Cardiac muscle cell (in vitro differentiated cells and primary cell): ENCODE data around the gene CHAF1A. TPM values are rescaled to one million over a fixed set of nuclear protein-coding genes. Genes with fewer than 3 reads are reported as not detected.

Source experiments
- DNase-seq, 2 donors: peaks; one replicate each; pipeline versions ENCODE4 v3.0.0 to v3.0.0-alpha.2; 2010 to 2017; ENCODE audit warnings: low read depth in 1 of 2, low spot score in 1 of 2
- H3K27ac ChIP-seq: fragments of 200-600 bp; sonication (generic); 2 replicates; pipeline ENCODE4 v1.5.1; 2016
- H3K27me3 ChIP-seq: fragments of 200-600 bp; sonication (generic); 2 replicates; pipeline ENCODE4 v1.6.0; 2016; ENCODE audit warnings: control low read depth
- H3K36me3 ChIP-seq: fragments of 200-600 bp; sonication (generic); 2 replicates; pipeline ENCODE4 v1.5.1; 2016; ENCODE audit warnings: control low read depth
- H3K4me1 ChIP-seq: fragments of 200-600 bp; sonication (generic); 2 replicates; pipeline ENCODE4 v1.8.1; 2017; ENCODE audit warnings: low read depth, mild to moderate bottlenecking, mixed run types
- H3K4me3 ChIP-seq: fragments of 200-600 bp; sonication (generic); 2 replicates; pipeline ENCODE4 v1.5.1; 2016; ENCODE audit warnings: mild to moderate bottlenecking
- H3K9me3 ChIP-seq: fragments of 200-600 bp; sonication (generic); 2 replicates; pipeline ENCODE4 v1.5.1; 2017; ENCODE audit warnings: low read depth, mild to moderate bottlenecking, control low read depth
- CTCF ChIP-seq: IDR thresholded peaks from 2 replicates; pipeline ENCODE4 v1.5.1; 2012; ENCODE audit warnings: low read depth, mild to moderate bottlenecking, low read length
- polyA plus RNA-seq: library from polyadenylated mRNA; unstranded; fragments of >200 nt; fragmentation: Nextera tagmentation; extraction: Ambion mirVana; gene quantifications from 2 replicates; pipeline ENCODE4 v1.2.1, GENCODE V29; 2016
- total RNA-seq: library from RNA; depleted of rRNA; stranded (reverse); fragments of >200 nt; gene quantifications from 2 replicates; pipeline ENCODE4 v1.2.3, GENCODE V29; 2016

The CHAF1A gene
- total and polyA plus RNA-seq, 2 experiments from 2014 or later: 15.3 to 38.9 TPM

- no peak overlapping the region for H3K27ac ChIP-seq
- H3K36me3 ChIP-seq: peaks cover 43% of the 10 kb centered on the region
- no peaks in the 10 kb centered on the region for H3K27me3 ChIP-seq
- TF ChIP-seq CTCF: no peak
- H3K4me1 ChIP-seq: no peaks in the 10 kb centered on the region
- H3K9me3 ChIP-seq: no peaks in the 10 kb centered on the region
- no peak overlapping the region for H3K4me3 ChIP-seq
- no peak for DNase-seq
Measured at GRCh38 chr19:4448147-4448985, 45.9 kb downstream of the CHAF1A start.

GRCh38 chr19:4449022-4449638 is 46.7 kb downstream of the CHAF1A start:
- Histone ChIP-seq H3K36me3 (peaks cover 51% of the 10 kb centered on the region), H3K9me3 (no peaks in the 10 kb centered on the region), H3K4me1 (no peaks in the 10 kb centered on the region), H3K4me3 (no peak overlapping the region), H3K27ac (no peak overlapping the region), H3K27me3 (no peaks in the 10 kb centered on the region)
- no peak for TF ChIP-seq CTCF
- no peak for DNase-seq

GRCh38 chr19:4449639-4450028 is 47.2 kb downstream of the CHAF1A start:
- H3K4me1 ChIP-seq: no peaks in the 10 kb centered on the region
- no peaks in the 10 kb centered on the region for H3K9me3 ChIP-seq
- no peaks in the 10 kb centered on the region for H3K27me3 ChIP-seq
- no peak overlapping the region for H3K4me3 ChIP-seq
- H3K27ac ChIP-seq: no peak overlapping the region
- TF ChIP-seq CTCF: no peak
- no peak for DNase-seq
- H3K36me3 ChIP-seq: peaks cover 51% of the 10 kb centered on the region

GRCh38 chr19:4452230-4452990 is 50.0 kb downstream of the CHAF1A start:
- Histone ChIP-seq H3K4me1 (peaks cover 13% of the 10 kb centered on the region), H3K27ac (no peak overlapping the region), H3K9me3 (no peaks in the 10 kb centered on the region), H3K4me3 (no peak overlapping the region), H3K36me3 (peaks cover 38% of the 10 kb centered on the region), H3K27me3 (no peaks in the 10 kb centered on the region)
- no peak for TF ChIP-seq CTCF
- DNase-seq: no peak

GRCh38 chr19:4453232-4454179 is 51.1 kb downstream of the CHAF1A start:
- Histone ChIP-seq H3K9me3 (no peaks in the 10 kb centered on the region), H3K27ac (no peak overlapping the region), H3K4me1 (peaks cover 13% of the 10 kb centered on the region), H3K4me3 (no peak overlapping the region), H3K27me3 (no peaks in the 10 kb centered on the region), H3K36me3 (peaks cover 28% of the 10 kb centered on the region)
- no peak for TF ChIP-seq CTCF
- DNase-seq: no peak
